ENCODE measurements around the gene RNF44.

DNA sequence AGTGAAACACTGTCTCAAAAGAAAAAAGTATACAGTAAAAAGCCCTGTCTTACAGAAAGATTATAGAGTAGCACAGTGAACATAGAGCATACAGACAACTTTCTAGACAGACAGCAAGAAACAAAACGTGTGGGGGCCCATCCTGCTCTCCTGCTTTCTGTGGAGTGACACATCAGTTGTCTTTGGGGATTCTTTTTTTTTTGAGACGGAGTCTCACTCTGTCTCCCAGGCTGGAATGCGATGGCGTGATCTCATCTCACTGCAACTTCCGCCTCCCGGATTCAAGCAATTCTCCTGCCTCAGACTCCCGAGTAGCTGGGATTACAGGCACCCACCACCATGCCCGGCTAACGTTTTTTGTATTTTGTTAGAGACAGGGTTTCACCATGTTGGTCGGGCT, 26.8 kb upstream of the RNF44 start:
- TF ChIP-seq, protein P1, sequence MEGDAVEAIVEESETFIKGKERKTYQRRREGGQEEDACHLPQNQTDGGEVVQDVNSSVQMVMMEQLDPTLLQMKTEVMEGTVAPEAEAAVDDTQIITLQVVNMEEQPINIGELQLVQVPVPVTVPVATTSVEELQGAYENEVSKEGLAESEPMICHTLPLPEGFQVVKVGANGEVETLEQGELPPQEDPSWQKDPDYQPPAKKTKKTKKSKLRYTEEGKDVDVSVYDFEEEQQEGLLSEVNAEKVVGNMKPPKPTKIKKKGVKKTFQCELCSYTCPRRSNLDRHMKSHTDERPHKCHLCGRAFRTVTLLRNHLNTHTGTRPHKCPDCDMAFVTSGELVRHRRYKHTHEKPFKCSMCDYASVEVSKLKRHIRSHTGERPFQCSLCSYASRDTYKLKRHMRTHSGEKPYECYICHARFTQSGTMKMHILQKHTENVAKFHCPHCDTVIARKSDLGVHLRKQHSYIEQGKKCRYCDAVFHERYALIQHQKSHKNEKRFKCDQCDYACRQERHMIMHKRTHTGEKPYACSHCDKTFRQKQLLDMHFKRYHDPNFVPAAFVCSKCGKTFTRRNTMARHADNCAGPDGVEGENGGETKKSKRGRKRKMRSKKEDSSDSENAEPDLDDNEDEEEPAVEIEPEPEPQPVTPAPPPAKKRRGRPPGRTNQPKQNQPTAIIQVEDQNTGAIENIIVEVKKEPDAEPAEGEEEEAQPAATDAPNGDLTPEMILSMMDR (conservative IDR thresholded peaks at IDR 0.05 in 1 of 2, IDR thresholded peaks at IDR 0.05 in 1 of 2; ENCODE audit: low read depth in 1 of 2, low read length in 2 of 2) = no peak
- TF ChIP-seq EZH2 (IDR thresholded peaks at IDR 0.05; ENCODE audit: low read length, missing control alignments) = no peak

Measured in fibroblast of lung (primary cell).